ENCODE results near the gene SHD. TPM values are rescaled to one million over a fixed set of nuclear protein-coding genes. Genes with fewer than 3 reads are reported as not detected.
"Not testable (repeated sequence)": the region's sequence is repeated elsewhere in the genome, so short reads cannot be mapped to it uniquely, and the experiment has no call there.

The SHD gene
- total RNA-seq, 4 donors from 2014 or later = not detected

DNA sequence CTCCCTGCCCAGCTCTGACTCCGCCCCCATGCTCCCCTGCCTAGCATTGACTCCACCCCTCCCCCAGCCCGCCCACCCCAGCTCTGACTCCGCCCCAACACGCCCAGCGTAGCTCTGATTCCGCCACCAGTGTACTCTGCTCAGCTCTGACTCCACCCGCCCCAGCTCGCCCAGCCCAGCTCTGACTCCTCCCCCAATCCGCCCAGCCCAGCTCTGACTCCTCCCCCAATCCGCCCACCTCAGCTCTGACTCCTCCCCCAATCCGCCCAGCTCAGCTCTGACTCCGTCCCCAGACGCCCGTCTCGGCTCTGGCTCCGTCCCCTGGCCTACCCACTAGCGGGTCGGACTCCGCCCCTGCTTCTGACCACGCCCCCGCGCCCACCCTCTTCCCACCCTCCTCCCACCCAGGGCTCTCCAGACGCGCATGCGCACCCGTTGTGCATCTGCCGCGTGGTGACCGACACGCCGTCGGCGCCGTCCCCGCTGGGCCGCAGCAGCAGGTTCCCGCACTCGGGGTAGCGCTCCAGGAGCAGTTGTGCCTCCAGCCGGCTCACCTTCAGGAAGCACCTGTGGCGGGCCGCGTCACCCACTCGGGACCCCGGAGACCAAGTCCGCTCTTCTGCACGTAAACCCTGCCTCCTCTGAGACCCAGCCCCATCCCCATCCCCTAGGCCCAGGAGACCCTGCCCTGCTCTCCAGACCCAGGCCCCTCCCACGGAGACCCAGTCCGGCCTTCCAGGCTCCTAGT is 49.4 kb downstream of the SHD start:
- 9 to 24% methylated on average over 18 to 30 of the region's 49 CpGs for WGBS, 2 donors
- peak overlapping the region in 3 of 4 donors; percentile 34 to 59 (median 38) for H3K27ac ChIP-seq
- peak overlapping the region; percentile 20 to 64 (median 40) for H3K4me3 ChIP-seq
- DNase-seq = peak; percentile 97
- H3K36me3 ChIP-seq = peaks cover 0 to 78% (median 0%) of the 10 kb centered on the region in 3 donors
- peaks cover 11 to 28% (median 15%) of the 10 kb centered on the region in 3 donors for H3K4me1 ChIP-seq
- no peaks in the 10 kb centered on the region for H3K9me3 ChIP-seq
- H3K27me3 ChIP-seq = peaks cover 0 to 30% (median 0%) of the 10 kb centered on the region in 4 donors
- intact Hi-C loops (cut with DNase I) = no loop called here
- peak in 1 of 4 donors; percentile 15 for TF ChIP-seq POLR2A (IDR thresholded peaks at IDR 0.05)
- TF ChIP-seq, protein P1, sequence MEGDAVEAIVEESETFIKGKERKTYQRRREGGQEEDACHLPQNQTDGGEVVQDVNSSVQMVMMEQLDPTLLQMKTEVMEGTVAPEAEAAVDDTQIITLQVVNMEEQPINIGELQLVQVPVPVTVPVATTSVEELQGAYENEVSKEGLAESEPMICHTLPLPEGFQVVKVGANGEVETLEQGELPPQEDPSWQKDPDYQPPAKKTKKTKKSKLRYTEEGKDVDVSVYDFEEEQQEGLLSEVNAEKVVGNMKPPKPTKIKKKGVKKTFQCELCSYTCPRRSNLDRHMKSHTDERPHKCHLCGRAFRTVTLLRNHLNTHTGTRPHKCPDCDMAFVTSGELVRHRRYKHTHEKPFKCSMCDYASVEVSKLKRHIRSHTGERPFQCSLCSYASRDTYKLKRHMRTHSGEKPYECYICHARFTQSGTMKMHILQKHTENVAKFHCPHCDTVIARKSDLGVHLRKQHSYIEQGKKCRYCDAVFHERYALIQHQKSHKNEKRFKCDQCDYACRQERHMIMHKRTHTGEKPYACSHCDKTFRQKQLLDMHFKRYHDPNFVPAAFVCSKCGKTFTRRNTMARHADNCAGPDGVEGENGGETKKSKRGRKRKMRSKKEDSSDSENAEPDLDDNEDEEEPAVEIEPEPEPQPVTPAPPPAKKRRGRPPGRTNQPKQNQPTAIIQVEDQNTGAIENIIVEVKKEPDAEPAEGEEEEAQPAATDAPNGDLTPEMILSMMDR (IDR thresholded peaks at IDR 0.05) = no peak

DNA sequence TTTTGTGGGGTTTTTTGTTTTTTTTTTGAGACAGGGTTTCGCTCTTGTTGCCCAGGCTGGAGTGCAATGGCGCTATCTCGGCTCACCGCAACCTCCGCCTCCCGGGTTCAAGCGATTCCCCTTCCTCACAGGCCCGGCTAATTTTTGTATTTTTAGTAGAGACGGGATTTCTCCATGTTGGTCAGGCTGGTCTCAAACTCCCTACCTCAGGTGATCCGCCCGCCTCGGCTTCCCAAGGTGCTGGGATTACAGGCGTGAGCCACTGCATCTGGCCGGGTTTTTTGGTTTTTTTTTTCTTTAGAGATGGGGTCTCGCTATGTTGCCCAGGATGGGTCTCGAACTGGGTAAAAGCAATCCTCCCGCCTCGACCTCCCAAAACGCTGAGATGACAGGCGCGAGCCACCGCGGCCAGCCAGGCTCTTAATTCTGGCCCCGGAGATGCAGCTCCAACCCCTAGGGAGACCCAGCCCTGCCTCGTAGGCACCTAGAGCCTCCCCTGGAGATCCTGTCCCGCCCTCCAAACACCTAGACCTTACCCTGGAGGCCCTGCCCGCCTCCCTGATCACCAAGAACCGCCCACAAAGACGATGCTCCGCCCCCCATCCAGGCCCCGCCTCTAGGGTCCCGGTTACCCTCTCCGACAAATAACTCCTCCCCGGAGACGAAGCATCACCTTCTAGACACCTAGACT is 50.1 kb downstream of the SHD start:
- DNase-seq; intact Hi-C loops (cut with DNase I); H3K9me3 ChIP-seq: not testable (repeated sequence)
- Histone ChIP-seq H3K36me3 (peaks cover 0 to 80% (median 0%) of the 10 kb centered on the region in 3 donors), H3K4me3 (peak overlapping the region; percentile 11 to 64 (median 36)), H3K27ac (peak overlapping the region in 1 of 4 donors; percentile 27), H3K27me3 (peaks cover 0 to 30% (median 0%) of the 10 kb centered on the region in 4 donors), H3K4me1 (peaks cover 11 to 28% (median 15%) of the 10 kb centered on the region in 3 donors)
- 56 to 75% methylated on average over 20 of the region's 35 CpGs for WGBS, 2 donors

DNA sequence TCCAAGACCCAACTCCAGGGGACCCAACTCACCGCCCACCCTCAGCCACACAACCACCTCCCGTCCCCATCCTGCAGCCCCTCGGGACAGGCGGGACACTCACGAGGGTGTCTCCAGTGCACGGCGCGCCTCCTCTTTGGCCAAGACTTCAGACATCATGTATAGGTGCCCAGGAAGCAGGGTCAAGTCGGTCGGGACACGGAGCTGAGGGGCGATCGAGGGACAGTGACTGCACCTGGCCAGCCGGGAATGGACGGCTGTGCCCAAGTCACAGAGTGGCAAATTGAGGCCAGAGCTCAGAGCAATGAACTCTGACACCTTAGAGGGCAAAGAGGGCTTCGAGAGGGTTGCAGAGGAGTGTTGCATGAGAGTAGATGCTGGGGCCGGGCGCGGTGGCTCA is 50.8 kb downstream of the SHD start:
- peaks cover 0 to 30% (median 0%) of the 10 kb centered on the region in 4 donors for H3K27me3 ChIP-seq
- peaks cover 0 to 73% (median 0%) of the 10 kb centered on the region in 3 donors for H3K36me3 ChIP-seq
- H3K9me3 ChIP-seq = no peaks in the 10 kb centered on the region
- intact Hi-C loops (cut with DNase I) = no loop called here
- no peak overlapping the region for H3K27ac ChIP-seq
- WGBS, 2 donors = 95 to 100% methylated on average over 3 to 8 of the region's 19 CpGs
- no peak overlapping the region for H3K4me3 ChIP-seq
- no peak for TF ChIP-seq POLR2A (IDR thresholded peaks at IDR 0.05)
- TF ChIP-seq, protein P1 (IDR thresholded peaks at IDR 0.05) = no peak
- no peak for DNase-seq
- peaks cover 11 to 28% (median 15%) of the 10 kb centered on the region in 3 donors for H3K4me1 ChIP-seq

DNA sequence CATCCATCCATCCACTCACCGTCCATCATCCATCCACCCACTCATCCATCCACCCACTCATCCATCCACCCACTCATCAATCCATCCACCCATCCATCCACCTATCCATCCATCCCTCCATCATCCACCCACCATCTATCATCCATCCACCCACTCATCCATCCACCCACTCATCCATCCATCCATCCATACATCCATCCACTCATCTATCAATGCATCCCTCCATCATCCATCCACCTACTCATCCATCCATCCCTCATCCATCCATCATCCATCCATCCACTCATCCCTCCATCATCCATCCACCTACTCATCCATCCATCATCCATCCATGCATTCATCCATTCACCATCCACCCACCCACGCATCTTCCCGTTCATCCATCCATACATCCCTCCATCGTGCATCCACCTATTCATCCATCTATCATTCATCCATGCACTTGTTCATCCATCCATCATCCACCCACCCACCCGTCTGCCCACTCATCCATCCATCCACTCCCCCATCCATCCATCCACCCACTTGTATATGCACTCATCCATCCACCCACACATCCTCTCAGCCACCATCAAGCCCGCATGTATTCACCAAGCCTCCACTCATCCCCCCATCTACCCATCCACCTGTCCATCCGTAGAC is 56.0 kb downstream of the SHD start:
- no peaks in the 10 kb centered on the region for H3K9me3 ChIP-seq
- H3K27ac ChIP-seq = no peak overlapping the region
- TF ChIP-seq, protein P1 (IDR thresholded peaks at IDR 0.05) = no peak
- TF ChIP-seq POLR2A (IDR thresholded peaks at IDR 0.05) = no peak
- DNase-seq = no peak
- H3K4me3 ChIP-seq = no peak overlapping the region
- H3K4me1 ChIP-seq = peaks cover 0 to 23% (median 6%) of the 10 kb centered on the region in 3 donors
- WGBS, 2 donors = 90 to 91% methylated on average over 7 of the region's 7 CpGs
- intact Hi-C loops (cut with DNase I) = no loop called here
- H3K36me3 ChIP-seq = peaks cover 0 to 35% (median 0%) of the 10 kb centered on the region in 3 donors
- H3K27me3 ChIP-seq = no peaks in the 10 kb centered on the region

DNA sequence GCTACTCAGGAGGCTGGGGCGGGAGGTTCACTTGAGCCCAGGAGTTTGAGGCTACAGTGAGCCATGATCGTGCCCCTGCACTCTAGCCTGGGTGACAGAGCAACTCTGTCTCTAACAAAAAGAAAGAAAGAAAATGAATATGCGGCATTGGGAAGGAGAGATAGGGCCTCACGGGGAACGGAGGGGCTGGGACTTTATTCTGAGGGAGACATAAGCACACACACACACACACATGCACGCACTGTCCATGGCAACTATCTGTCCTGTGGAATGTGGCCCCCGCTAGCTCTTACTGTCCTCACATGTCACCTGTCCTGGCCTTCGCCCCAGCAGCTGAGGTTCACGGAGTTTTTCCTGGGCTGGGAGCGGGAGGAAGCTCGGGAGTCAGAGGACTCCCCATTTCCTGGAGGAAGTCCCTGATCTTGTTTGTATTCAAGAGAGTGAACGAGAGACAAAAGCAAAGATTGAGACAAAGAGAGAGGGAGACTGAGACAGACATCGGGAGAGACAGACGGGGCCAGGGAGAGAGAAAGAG is 58.9 kb downstream of the SHD start:
- Histone ChIP-seq H3K9me3 (no peaks in the 10 kb centered on the region), H3K4me1 (peaks cover 5 to 33% (median 10%) of the 10 kb centered on the region in 3 donors), H3K36me3 (peaks cover 0 to 11% (median 0%) of the 10 kb centered on the region in 3 donors), H3K4me3 (peak overlapping the region; percentile 50 to 69 (median 60)), H3K27me3 (no peaks in the 10 kb centered on the region), H3K27ac (peak overlapping the region; percentile 87 to 96 (median 93))
- intact Hi-C loops (cut with DNase I) = no loop called here
- no peak for DNase-seq
- WGBS, 2 donors = 13 to 14% methylated on average over 11 to 13 of the region's 14 CpGs
- TF ChIP-seq, protein P1 (IDR thresholded peaks at IDR 0.05) = no peak
- TF ChIP-seq POLR2A (IDR thresholded peaks at IDR 0.05) = no peak
